DMS 273 (cell line): ENCODE results near the gene SCAPER.
"Not testable (repeated sequence)": the region's sequence is repeated elsewhere in the genome, so short reads cannot be mapped to it uniquely, and the experiment has no call there.

Source experiments
- DNase-seq: peaks from one replicate; lab custom pipeline; 2025; ENCODE audit not compliant: unreplicated experiment; lab: John Stamatoyannopoulos, UW

Gene SCAPER

DNA sequence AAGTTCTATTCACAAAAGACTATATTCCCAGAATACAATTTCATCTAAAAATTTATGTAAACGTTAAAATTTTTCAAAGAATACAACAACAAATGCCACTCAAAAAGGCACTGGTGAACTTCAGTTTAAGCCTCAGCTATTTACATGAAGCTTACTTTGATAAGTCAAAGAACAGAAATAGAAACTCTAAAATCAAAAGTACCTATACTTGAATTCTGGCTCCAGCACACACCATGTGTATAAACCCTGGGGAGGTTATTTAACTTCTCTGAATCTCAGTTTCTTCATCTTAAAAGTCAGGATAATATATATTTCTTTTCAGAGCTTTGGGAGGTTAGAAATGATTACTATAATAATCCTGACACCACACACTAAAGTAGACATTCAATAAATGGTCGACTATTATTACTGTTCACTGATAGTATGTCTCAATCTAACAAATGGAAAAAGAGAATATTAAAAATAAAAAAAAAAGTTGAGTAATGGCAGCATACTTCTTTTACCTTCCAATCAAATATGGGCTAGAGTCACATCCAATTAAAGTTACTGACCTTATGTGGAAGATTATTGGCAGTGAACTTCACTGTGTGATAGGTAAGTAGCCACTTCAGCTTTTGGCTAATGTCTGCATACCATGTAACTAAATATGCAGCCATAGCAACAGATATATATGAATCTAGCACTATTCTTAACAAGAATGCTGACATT lies 320.1 kb downstream of the SCAPER start:
- DNase-seq: no peak

DNA sequence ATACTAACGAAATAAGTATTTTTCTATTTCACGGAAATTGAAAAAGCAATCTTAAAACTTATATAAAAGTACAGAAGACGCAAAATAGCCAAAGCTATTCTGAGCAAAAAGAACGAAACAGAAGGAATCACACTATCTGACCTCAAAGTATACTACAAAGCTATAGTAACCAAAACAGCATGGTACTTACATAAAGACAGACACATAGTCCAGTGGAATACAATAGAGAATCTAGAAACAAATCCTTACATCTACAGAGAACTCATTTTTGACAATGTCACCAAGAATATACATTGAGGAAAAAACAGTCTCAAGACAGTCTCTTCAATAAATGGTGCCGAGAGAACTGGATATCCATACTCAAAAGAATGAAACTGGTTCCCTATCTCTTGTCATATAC lies 322.6 kb downstream of the SCAPER start:
- DNase-seq: no peak

DNA sequence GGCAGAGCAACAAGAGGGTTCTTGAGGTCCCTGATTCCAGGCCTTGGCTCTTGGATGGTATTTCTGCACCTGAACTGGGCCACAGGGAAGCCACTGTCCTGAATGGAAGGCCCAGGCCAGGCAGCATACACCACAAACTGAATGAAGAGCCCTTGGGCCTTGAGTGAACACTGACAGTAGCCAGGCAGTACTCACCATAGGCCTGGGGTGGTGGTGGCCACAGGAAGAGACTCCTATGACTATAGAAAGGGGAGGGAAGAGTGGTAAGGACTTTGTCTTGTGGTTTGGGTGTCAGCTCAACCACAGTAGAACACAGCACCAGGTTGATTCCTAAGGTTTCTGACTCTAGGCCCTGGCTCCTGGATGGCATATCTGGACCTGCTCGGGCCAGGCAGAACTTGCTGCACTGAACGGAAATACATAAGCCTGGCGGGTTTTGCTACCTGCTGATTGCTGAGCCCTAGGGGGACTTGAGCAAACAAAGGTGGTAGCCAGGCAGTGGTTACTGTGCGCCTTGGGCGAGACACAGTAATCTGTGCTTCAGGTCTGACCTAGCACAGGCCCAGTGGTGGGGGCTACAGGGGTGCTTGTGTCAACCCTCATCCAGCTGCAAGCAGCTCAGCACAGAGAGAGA lies 327.1 kb downstream of the SCAPER start:
- DNase-seq: no peak

DNA sequence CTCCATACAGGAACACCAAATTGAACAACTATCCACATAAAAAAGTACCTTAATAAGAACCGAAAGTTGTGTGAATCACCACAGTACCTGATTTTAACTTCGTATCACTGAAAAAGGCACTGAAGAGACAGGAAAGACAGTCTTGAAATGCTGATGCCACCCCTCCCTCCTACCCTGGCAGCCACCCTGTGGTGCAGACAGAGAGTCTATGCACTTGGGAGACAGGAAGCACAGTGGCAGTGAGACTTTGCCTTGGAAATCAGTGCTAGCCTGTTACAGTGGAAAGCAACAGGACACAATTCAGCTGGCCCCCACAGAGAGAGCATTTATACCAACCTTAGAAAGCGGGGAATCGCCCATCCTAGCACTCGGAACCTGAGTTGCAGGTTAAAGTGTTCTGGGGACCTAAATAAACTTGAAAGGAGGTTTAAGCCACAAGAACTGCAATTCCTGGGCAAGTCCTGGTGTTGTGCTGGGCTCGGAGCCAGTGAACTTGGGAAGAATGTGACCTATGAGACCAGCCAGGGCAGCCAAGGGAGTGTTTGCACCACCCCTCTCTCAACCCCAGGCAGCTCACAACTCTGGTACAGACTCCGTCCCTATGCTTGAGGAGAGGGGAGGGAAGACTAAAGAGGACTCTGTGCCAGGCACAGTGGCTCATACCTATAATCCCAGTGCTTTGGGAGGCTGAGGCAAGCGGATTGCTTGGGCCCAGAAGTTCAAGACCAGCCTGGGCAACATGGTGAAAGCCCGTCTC lies 328.4 kb downstream of the SCAPER start:
- no peak for DNase-seq

DNA sequence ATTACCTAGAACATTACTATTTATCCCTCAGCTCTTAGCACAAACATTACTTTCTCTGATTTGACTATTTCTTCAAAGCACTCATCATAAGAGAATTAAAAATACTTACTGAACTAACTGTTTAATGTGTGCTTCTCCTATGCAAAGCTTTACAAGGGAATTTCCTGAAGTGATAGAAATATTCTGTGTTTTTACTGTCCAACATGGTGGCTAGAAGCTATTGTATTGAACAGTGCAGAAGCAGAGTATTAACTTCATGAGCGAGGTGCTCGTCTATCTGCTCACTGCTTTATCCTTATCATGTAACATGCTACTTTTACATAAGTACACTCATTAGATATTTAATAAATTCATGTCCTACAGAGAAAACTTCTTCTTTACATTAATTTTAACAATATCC lies 329.5 kb downstream of the SCAPER start:
- DNase-seq: no peak

DNA sequence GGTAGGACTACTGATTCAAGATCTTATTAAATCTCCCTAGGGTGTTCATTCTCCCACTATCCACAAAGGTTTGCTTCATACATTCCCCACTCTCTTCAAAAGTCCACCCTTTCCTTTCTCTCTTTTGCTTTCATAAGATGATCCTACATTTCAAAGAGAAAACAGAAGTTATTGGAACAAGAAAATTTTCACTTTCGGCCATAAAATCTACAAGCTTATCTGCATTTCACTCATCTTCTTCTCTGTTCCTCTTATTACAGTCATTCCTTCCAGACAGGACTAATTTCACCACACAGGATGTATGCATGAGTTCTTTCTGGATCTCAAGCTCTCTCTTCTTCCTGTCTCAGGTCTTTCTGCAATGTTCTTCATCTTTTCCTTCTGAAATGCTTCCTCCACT lies 329.9 kb downstream of the SCAPER start:
- no peak for DNase-seq

DNA sequence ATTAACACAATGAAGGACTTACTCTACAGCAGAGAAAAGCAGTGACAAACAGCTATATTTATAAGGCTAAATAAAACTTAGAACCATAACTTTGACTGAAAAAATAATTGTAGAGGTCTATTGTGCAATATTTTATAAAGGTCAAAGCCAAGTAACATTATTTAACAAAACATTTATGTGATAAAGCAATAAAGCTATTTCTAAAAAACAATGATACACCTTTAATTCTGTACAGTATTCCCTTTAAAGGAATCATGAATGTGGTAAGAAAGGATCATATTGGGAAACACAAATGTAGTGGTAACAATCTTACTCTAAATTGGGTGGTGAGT lies 332.2 kb downstream of the SCAPER start:
- no peak for DNase-seq

DNA sequence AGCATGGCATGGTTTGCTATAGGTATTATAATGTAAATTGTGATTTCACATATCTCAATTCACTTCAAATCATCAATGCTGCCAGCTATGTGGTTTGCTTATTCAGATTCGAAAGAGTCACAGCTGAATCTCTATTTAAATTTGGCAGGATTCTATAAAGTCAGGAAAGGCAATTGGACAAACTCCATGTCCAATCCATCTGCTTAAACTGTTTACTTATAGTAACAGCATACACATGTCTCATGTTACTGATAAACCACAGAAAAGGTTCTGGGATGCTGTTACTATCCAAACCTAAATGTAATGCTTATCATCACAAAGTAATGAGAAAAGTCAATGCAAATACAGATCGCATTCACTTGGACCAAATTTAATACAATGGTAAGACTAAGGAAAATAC lies 338.9 kb downstream of the SCAPER start:
- DNase-seq: peak; percentile 50

DNA sequence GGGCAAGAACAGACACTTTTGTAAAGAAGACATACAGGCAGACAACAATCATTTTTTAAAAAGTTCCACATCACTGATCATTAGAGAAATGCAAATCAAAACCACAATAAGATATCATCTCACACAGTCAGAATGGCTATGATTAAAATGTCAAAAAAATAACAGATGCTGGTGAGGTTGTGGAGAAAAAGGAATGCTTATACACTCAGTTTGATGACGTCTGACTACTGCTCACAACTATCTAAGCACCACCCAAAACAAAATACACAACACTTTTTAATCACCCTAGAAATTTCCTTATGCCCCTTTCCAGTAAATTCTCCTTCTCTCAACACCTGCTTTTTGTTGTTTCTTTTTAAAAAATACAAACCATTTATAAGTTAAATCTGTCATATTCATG lies 339.8 kb downstream of the SCAPER start:
- DNase-seq: no peak

DNA sequence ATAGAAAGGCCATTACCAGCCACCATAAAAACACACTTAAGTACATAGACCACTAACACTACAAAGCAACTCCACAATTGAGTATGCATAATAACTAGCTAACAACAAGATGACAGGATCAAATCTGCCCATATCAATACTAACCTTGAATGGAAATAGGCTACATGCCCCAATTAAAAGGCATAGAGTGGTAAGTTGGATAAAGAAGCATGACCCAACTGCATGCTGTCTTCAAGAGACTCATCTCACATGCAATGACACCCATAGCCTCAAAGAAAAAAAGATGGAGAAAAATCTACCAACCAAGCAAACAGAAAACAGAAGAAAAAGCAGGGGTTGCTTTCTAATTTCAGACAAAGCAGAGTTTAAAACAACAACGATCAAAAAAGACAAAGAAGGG lies 349.9 kb downstream of the SCAPER start:
- no peak for DNase-seq

DNA sequence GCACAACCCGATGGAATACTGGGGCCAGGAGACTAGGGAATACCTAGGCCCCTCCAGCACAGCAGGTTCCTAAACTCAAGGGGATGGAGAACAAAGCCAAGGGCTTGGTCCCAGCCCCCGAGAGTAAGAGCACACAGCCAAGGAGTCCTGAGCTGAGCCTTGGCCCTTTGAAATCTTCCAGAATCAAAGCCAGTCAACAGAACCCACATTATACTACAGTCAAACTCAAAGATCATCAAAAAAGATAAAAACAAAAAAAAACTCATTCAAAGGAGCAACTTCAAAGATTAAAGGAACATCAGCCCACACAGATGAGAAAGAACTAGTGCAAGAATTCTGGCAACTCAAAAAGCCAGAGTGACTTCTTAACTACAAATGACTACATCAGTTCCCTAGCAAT lies 351.6 kb downstream of the SCAPER start:
- no peak for DNase-seq

DNA sequence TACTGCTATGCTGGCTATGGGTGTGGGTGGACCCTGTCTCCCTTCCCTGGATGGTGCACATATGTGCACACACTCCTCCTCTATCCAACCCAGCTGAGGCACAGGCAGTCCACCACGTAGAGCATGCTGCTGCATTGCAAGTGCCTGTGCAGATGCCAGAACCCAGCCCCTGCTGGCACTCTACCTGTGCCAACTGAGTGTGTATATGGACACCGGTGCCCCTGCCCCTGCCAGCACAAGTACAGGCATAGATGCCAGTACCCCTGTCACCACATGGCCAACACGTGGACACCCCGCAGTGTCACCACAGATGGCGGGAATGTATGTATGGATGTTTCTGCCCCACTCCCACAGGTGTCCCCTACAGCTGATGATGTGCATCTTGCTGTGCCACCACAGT lies 352.0 kb downstream of the SCAPER start:
- DNase-seq: no peak

DNA sequence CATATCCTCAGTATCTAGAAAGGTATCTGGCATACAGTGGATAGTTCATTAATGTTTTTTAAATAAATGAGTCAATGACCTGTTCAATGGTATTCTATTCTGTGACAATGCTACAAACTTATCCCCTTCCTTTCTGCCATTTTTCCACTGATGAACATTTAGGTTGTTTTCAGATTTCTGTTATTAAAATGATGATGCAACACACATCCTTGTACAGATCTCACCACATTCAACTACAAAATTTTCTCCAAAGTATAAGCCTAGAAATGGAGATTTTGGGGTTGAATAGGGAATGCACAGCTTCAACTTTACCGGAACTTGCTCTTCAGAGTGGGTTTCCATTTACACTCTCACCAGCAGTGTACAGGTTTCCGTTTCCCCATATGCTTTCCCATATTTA lies 358.3 kb downstream of the SCAPER start:
- no peak for DNase-seq

DNA sequence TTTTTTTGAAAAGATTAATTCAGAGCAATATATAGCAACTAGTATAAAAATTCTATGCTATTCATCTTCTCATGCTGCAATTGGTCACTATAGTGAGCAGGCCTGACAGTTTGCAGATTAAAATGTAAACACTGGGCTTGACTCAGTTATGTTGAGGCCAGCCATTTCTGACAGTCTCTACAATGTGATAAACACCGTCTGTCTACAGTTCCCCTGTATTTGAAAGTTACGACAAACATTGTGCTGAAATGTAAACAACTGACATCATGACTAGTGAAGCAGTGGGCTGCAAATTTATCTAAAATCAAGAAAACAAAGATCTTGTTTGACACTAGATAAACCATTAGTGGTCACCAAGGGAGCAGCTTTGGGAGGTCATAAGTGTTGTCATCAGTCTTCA lies 371.1 kb downstream of the SCAPER start:
- no peak for DNase-seq

DNA sequence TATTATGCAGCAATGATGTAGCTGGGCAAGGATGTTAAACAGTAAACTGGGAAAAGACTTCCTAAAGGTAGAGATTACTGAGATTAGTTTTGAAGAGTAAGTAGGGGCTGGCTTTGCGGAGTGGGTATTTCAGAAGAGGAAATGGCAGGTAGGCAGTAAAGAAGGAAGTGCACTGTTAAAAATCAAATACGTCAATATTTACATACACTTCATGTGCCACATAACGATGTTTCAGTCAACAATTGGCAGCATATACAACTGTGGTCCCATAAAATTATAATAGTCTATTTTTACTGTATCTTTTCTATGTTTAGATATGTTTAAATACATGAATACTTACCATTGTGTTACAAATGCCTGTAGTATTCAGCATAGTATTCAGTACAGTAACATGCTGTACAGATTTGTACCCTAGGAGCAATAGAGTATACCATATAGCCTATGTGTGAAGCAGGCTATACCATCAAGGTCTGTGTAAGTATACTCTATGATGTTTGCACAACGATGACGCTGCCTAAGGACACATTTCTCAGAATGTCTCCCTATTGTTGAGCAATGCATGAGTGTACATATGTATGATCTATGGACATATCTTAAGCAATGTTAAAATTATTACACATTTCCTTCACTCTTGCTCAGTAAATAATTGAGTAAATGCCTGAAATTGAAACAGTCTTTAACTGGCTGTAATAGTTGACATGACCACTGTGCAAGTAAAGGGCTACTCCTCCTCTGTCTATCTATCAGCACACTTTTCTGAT lies 371.9 kb downstream of the SCAPER start:
- no peak for DNase-seq

DNA sequence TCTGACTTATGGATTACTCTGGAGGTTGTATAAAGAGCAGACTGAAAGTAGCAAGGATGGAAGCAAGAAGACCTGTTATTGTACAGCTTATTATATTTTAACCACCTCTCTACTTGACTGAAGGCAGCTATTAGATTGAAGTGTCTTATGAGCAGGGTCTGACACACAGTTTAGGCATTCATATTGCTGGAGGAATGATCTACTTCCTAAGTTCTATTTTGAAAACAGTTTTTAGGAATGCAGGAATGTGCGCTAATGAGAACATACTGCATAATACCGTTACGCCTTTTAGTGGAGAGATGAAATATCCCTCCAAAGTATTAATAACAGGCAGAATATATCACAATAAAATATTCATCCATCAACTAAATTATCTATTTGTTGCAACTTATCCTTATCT lies 375.2 kb downstream of the SCAPER start:
- no peak for DNase-seq

DNA sequence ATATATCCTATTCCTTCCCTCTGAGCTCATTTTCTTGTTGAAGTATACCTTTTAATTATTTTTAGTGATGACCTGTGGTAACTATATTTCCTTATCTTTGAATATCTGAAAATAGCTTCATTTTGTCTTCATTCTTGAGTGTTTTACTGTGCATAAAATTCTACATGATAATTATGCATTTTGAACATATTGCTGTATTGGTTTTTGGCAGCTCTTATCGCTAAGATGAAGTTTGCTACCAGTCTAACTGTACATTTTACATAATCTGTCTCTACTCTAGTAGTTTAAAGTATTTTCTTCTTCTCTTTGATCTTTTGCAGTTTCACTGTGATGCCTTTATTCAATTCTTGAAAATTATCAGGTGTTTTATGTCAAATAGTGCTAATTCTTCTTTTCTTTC lies 379.0 kb downstream of the SCAPER start:
- DNase-seq: no peak

DNA sequence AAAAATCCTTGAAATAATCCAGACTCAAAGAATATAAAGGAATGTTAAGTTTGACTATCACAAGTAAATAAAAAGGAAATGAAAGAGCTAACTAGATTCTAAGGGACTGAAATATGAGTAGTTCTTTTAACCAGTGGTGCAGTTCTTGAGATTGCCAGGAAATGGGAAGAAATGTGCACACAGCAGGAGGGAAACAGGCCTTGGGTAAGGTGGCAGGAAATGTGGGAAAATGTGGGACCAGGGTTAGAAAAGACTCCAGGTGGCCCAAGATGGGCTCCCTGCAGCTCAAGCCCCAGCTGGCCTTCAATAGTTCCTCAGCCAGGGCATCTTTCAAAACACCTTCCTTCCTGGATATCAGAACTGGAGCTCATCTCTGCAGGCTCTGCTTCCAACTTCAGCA lies 387.2 kb downstream of the SCAPER start:
- DNase-seq: no peak

DNA sequence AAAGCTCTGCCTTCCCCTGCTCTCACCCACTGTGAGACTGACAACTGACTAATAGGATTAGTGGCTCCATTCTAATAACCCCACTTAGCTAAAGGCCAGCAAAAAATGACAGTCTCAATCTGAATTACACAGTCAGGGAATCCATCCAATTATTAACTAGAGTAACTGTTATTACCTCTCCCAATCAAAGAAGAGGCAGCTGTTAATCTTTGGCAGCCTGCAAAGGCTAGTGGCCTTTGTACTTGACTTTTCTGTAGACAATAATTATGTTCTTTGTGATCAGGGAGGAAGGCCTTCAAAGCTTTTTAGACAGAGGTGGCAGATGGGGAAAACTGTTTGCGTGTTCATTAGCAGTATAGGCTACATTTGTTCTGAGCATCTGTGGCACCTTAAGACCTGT lies 390.9 kb downstream of the SCAPER start:
- DNase-seq: peak; percentile 64

DNA sequence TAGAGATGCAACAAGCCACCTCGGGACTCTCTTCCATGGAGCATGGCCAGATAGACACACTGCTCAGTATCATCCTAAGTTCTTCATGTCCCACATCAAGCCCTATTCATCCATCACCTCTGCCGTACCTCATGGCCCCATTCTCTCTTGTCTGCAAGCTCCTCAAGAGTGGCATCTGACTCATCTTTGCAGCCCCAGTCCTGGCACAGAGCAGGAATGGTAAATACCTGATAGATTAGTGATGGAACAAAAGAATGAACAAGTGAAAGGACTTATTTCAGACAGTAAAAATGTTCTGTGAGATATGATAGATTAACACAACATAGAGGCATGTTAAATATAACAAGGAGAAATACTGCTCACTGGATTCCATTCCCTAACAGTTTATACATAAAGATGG lies 392.2 kb downstream of the SCAPER start:
- no peak for DNase-seq

DNA sequence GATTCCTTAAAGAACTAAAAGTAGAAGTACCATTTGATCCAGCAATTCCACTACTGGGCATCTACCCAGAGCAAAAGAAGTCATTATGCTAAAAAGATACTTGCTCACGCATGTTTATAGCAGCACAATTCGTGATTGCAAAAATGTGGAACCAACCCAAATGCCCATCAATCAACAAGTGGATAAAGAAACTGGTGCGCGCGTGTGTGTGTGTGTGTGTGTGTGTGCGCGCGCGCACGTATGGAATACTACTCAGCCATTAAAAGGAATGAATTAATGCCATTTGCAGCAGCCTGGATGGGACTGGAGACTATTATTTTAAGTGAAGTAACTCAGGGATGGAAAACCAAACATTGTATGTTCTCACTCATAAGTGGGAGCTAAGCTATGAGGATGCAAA lies 394.5 kb downstream of the SCAPER start:
- not testable (repeated sequence) for DNase-seq

DNA sequence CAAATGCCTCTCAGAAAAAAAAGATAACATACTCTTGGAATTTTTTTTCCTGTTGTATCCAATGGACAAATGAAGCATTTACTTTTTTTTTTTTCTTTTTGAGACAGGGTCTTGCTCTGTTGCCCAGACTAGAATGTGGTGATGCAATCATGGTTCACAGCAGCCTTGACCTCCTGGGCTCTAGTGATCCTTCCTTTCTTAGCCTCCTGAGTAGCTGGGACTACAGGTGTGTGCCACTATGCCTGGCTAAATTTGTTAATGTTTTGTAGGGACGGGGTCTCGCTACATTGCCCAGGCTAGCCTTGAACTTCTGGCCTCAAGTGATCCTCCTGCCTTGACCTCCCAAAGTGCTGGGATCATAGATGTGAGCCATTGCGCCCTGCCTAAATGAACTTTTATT lies 401.3 kb downstream of the SCAPER start:
- no peak for DNase-seq
